ENCODE data around the gene LRRC8B. TPM values are rescaled to one million over a fixed set of nuclear protein-coding genes. Genes with fewer than 3 reads are reported as not detected.

The LRRC8B gene
- total RNA-seq, 2 experiments from 2014 or later = 41.1 to 42.1 TPM

DNA sequence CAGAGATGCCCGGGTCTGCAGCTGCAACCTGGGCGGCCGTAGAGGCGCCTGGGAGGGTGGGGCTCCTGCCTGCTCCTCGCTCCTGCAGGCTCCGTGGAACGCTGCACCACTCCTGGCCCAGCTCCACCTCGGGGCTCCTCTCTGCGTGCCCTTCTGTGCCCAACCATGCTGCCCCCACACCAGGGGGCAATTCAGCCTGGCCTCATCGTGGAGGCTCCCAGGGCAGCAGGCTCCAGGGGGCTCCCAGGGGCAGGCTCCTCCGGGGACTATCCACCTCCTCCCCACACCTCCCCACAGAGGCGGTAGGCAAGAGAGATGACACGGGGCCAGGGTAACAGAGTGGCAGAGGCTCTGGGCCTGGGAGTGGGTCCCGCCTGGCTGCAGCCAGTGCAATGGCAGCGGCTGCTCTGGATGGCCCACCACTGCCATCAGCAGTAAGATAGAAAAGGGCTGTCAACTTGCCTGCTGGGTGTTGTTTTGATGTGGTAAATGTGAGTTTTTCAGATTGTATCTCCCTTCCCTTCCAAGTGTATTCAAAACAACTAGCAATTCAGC lies 85.9 kb downstream of the LRRC8B start:
- peaks cover 89% of the 10 kb centered on the region for H3K4me1 Mint-ChIP-seq (ENCODE audit: low read depth)
- peak overlapping the region; percentile 49 for H3K4me3 Mint-ChIP-seq
- intact Hi-C loops (cut with micrococcal nuclease) = loop anchor here (1.0 to 2.0 kb wide), 8 partner anchors 7 to 145 kb away; partner anchors contain the start of gene LRRC8B
- peak; percentile 71 for DNase-seq
- no peaks in the 10 kb centered on the region for H3K27me3 Mint-ChIP-seq
- peaks cover 12% of the 10 kb centered on the region for H3K36me3 Mint-ChIP-seq
- peak overlapping the region; percentile 93 for H3K27ac Mint-ChIP-seq
- ChIA-PET POLR2A (interaction anchor here (0.8 to 10.5 kb wide), 9 partner anchors 9 to 338 kb away, joined by 3 to 225 read pairs (median 5); partner anchors contain the start of genes GBP5 and LRRC8C), CTCF (interaction anchor here (0.7 to 5.3 kb wide), 14 partner anchors 9 to 171 kb away, joined by 3 to 35 read pairs (median 10); partner anchors contain the start of gene LRRC8C)
- no peaks in the 10 kb centered on the region for H3K9me3 Mint-ChIP-seq

DNA sequence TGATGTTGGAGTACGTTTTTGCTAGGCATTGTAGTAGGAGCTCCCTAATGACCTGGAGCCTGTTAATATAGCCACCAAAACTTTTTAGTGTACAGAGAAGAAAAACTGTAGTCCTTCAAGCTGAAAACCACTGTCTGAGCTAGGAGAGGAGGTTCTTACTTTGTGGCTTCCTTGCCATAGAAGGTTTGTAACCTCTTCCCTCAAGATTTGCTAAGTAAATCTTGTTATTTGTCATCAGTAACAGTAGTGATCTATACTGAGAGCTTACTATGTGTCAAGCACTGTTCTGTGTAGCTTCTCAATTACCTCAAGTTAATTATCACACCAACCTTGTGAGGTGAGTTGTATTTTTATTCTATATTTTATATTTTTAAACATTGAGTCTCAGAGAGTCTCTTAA lies 87.1 kb downstream of the LRRC8B start:
- POLR2A ChIA-PET = interaction anchor here (0.9 to 10.5 kb wide), 13 partner anchors 9 to 339 kb away, joined by 3 to 225 read pairs (median 5); partner anchors contain the start of genes GBP5 and LRRC8C
- peaks cover 87% of the 10 kb centered on the region for H3K4me1 Mint-ChIP-seq (ENCODE audit: low read depth)
- CTCF ChIA-PET = interaction anchor here (0.7 to 5.3 kb wide), 15 partner anchors 11 to 170 kb away, joined by 3 to 35 read pairs (median 6); no protein-coding TSS in a partner anchor
- H3K27ac Mint-ChIP-seq = peak overlapping the region; percentile 93
- H3K36me3 Mint-ChIP-seq = peaks cover 17% of the 10 kb centered on the region
- peak overlapping the region; percentile 67 for H3K4me3 Mint-ChIP-seq
- intact Hi-C loops (cut with micrococcal nuclease) = loop anchor here (1.0 to 2.0 kb wide), 9 partner anchors 8 to 146 kb away; partner anchors contain the start of gene LRRC8B
- H3K27me3 Mint-ChIP-seq = no peaks in the 10 kb centered on the region
- no peak for DNase-seq
- H3K9me3 Mint-ChIP-seq = no peaks in the 10 kb centered on the region

DNA sequence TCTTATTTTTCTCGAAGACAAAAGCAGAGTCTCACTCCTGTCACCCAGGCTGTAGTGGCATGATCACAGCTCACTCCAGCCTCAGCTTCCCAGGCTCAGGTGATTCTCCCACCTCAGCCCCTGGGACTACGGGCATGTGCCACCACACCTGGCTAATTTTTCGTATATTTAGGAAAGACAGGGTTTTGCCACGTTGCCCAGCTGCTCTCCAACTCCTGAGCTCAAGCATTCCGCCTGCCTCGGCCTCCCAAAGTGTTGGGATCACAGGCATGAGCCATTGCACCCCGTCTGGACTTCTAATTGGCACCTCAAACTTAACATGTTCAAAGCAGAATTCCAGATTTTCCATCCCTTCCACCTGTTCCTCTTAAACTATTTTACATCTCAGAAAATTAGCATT lies 89.3 kb downstream of the LRRC8B start:
- DNase-seq = no peak
- Mint-ChIP-seq H3K36me3 (peaks cover 37% of the 10 kb centered on the region), H3K27me3 (no peaks in the 10 kb centered on the region), H3K27ac (peak overlapping the region; percentile 30), H3K4me1 (ENCODE audit: low read depth) (peaks cover 86% of the 10 kb centered on the region), H3K9me3 (peaks cover 21% of the 10 kb centered on the region), H3K4me3 (no peak overlapping the region)
- intact Hi-C loops (cut with micrococcal nuclease) = no loop called here
- POLR2A ChIA-PET = interaction anchor here (1.0 to 1.4 kb wide), 4 partner anchors 10 to 22 kb away, joined by 3 to 5 read pairs (median 3); no protein-coding TSS in a partner anchor
- CTCF ChIA-PET = interaction anchor here (1.0 to 4.2 kb wide), 4 partner anchors 9 to 149 kb away, joined by 3 to 20 read pairs (median 4); no protein-coding TSS in a partner anchor

DNA sequence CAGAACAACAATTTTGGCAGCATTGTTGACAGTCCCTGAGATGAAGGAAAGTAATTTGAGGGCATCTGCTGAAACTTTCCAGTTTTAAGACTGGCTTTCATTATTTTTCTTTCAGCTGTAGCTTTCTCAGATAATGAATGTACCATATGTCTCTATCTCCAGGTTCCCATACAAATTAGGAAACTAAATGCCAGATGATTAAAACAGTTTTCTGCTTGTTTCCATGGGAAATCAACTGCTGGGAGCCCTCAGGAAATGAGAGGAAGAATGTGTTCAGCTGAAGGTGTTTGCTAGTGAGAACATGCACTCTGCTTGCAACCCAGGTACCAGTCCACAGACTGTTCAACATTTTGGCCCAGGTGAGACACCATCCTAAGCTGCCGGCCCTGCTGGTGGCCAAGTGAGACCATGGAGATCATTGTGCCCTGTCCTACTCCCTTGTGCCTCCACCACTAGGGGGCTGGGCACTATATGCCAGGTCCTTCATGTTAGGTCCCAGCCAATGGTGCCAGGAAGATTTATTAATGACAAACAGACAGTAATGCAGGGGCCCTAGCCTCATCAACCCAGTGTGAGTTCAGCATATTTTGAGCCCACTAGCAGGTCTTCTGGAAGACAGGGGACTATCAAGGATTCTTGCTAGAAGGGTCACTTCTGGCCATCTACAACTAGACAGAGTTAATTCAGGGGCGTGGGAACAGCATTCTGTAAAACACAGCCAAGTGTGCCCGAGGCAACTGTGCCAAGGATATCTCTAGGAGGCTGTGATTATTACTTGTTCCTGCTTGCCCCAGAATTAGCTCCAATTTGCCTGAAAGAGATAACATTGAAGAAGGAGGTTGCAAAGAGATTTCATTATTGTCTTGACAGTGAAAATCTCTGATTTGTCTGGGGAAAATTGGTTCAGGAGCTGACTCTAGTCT lies 91.3 kb downstream of the LRRC8B start:
- CTCF ChIA-PET = interaction anchor here (0.6 to 4.2 kb wide), 12 partner anchors 11 to 372 kb away, joined by 3 to 20 read pairs (median 3); no protein-coding TSS in a partner anchor
- Mint-ChIP-seq H3K4me1 (ENCODE audit: low read depth) (peaks cover 82% of the 10 kb centered on the region), H3K27ac (no peak overlapping the region), H3K9me3 (peaks cover 22% of the 10 kb centered on the region), H3K27me3 (no peaks in the 10 kb centered on the region), H3K4me3 (no peak overlapping the region), H3K36me3 (peaks cover 31% of the 10 kb centered on the region)
- DNase-seq = peak; percentile 33
- intact Hi-C loops (cut with micrococcal nuclease) = no loop called here
- POLR2A ChIA-PET = interaction anchor here (1.4 kb wide), 1 partner anchor 12 kb away, joined by 4 read pairs; no protein-coding TSS in a partner anchor

DNA sequence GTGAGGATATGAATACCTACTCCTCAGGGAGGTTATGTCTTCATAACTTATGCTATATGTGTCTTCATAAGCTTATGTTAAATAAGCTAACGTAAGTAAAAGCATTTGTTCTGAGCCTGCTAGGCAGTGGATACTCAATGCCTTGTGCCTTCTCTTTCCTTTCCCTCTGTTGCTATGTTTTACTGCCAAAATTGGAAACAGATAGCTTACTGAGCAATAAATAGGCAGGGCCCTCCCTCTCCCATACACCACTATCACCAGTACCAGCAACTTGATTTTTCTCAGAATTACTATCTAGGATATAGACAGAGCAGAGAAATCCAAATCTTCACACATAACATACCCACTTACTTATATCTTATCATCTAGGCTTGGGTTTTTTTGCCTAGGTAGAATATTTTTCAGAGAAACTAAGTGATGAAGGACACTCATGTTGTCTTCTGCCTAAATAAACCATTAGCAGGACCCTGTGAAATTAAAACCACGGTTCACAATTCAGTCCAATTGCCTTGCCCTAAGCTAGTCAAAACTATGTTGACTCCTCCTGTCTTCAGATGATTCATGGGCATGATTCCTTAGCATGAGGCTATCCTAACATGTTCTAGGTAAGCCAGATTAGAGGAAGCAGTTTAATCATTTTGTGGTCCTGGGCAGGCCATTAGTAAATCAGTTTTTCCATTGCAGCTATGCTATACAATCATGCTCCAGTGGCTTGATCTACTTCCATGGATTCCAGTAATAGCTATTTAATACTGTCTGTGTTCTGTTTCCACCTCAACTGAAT lies 92.4 kb downstream of the LRRC8B start:
- ChIA-PET POLR2A (interaction anchor here (1.4 kb wide), 1 partner anchor 13 kb away, joined by 4 read pairs; no protein-coding TSS in a partner anchor), CTCF (interaction anchor here (0.9 to 4.2 kb wide), 9 partner anchors 10 to 371 kb away, joined by 3 to 20 read pairs (median 4); no protein-coding TSS in a partner anchor)
- H3K9me3 Mint-ChIP-seq = peaks cover 22% of the 10 kb centered on the region
- intact Hi-C loops (cut with micrococcal nuclease) = no loop called here
- H3K4me3 Mint-ChIP-seq = no peak overlapping the region
- peaks cover 37% of the 10 kb centered on the region for H3K36me3 Mint-ChIP-seq
- H3K4me1 Mint-ChIP-seq (ENCODE audit: low read depth) = peaks cover 83% of the 10 kb centered on the region
- no peaks in the 10 kb centered on the region for H3K27me3 Mint-ChIP-seq
- H3K27ac Mint-ChIP-seq = peak overlapping the region; percentile 43
- no peak for DNase-seq

DNA sequence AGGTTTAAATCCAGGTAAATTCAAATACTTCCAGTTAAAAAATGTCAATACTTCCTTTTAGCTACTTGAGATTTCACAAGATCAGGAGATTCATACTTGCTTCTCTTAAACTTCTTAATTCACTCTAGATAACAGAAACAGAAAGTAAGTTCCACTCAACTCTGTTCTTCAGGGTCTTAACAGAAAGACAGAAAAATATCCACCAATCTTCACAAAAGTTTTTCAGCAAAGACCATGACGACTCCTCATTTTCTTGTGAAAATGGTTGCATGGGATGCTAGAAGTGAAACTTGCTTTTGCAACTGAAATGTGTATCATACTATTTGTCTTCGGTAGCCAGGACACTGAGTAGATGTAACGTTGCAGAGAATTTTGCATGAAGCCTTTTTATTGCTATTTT lies 96.0 kb downstream of the LRRC8B start:
- Mint-ChIP-seq H3K27ac (peak overlapping the region; percentile 76), H3K4me3 (peak overlapping the region; percentile 55), H3K4me1 (ENCODE audit: low read depth) (peaks cover 67% of the 10 kb centered on the region), H3K36me3 (peaks cover 43% of the 10 kb centered on the region), H3K27me3 (no peaks in the 10 kb centered on the region), H3K9me3 (peaks cover 22% of the 10 kb centered on the region)
- DNase-seq = no peak
- ChIA-PET POLR2A (interaction anchor here (0.6 to 2.2 kb wide), 6 partner anchors 10 to 99 kb away, joined by 3 to 8 read pairs (median 6); no protein-coding TSS in a partner anchor), CTCF (interaction anchor here (0.6 to 1.2 kb wide), 5 partner anchors 10 to 144 kb away, joined by 3 to 4 read pairs (median 3); no protein-coding TSS in a partner anchor)
- intact Hi-C loops (cut with micrococcal nuclease) = loop anchor here (1.0 kb wide), 1 partner anchor 8 kb away; no protein-coding TSS in a partner anchor

DNA sequence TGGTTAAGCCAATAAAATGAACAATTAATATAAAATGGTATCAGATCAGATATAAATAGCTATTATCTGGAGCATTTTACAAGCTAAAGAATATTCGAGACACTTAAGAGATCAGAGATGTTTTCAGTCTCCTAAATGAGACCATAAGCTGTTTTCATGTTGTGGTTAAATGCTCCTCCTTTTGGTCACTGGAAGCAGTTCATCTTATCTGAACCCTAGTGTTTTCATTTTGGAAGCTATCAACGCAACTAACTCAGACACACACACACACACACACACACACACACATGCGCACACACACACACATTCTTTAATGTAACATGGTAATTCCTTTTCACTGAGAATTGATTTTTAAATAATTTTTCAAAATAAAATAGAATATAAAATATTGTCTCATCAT lies 98.3 kb downstream of the LRRC8B start:
- ChIA-PET POLR2A (interaction anchor here (0.6 to 2.0 kb wide), 4 partner anchors 11 to 1493 kb away, joined by 3 to 9 read pairs (median 3); no protein-coding TSS in a partner anchor), CTCF (interaction anchor here (0.7 to 2.1 kb wide), 18 partner anchors 9 to 634 kb away, joined by 3 to 14 read pairs (median 4); partner anchors contain the start of gene LRRC8C)
- Mint-ChIP-seq H3K27ac (no peak overlapping the region), H3K36me3 (peaks cover 25% of the 10 kb centered on the region), H3K4me1 (ENCODE audit: low read depth) (peaks cover 68% of the 10 kb centered on the region), H3K4me3 (no peak overlapping the region), H3K27me3 (no peaks in the 10 kb centered on the region), H3K9me3 (peaks cover 11% of the 10 kb centered on the region)
- no peak for DNase-seq
- intact Hi-C loops (cut with micrococcal nuclease) = loop anchor here (1.0 kb wide), 1 partner anchor 140 kb away; no protein-coding TSS in a partner anchor

DNA sequence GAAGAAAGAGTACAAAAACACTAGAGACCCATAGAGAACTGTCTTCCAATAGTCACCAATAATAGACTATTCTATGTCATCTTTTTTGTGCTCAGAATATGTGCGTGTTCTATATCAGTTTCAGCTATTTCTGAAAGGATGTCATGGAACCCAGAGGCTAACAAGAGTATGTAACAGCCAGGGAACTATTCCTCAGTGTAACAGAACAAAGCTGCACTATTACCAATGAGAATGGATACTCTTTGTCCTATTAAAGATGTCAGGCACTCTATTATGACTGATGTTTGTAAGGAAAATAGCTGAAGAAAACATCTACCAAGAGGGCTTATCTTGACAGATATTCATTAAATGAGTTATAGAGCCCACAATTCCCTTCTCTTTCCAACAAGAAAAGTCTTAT lies 99.7 kb downstream of the LRRC8B start:
- intact Hi-C loops (cut with micrococcal nuclease) = no loop called here
- no peak for DNase-seq
- Mint-ChIP-seq H3K4me3 (no peak overlapping the region), H3K27ac (no peak overlapping the region), H3K9me3 (no peaks in the 10 kb centered on the region), H3K36me3 (peaks cover 19% of the 10 kb centered on the region), H3K27me3 (no peaks in the 10 kb centered on the region), H3K4me1 (ENCODE audit: low read depth) (peaks cover 70% of the 10 kb centered on the region)
- ChIA-PET CTCF (interaction anchor here (1.0 to 2.2 kb wide), 5 partner anchors 14 to 219 kb away, joined by 3 to 14 read pairs (median 6); no protein-coding TSS in a partner anchor), POLR2A (interaction anchor here (0.7 to 2.0 kb wide), 4 partner anchors 10 to 133 kb away, joined by 3 to 9 read pairs (median 4); no protein-coding TSS in a partner anchor)

DNA sequence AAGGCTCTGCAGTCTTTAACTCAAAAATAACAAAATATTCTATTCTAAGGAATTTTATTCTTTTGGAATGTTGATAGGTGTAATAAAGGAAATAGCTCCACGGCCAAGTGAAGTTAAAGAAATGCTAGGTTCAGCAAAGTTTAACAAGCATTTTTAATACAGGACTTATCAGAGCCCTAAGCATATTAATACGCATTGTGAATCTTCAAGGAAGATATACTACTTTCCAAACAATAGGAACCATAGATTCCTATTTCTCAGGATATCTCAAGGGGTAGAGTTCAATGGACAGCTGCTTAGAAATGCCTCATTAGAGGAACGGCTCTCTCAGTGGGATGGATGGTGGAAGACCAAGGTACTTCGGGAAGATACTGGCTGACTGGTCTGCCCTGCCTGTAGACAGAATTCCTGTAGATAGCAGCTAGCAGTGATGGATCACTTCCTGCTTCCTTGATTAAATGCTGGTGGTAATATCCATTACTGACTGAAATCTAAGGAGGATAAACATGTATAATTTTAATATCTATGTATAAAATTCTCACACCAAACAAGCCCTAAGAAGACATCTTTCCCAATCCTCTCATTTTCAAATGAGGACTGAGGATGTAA lies 100.2 kb downstream of the LRRC8B start:
- CTCF ChIA-PET = interaction anchor here (1.0 to 2.2 kb wide), 3 partner anchors 13 to 219 kb away, joined by 3 to 9 read pairs (median 3); no protein-coding TSS in a partner anchor
- Mint-ChIP-seq H3K27ac (no peak overlapping the region), H3K9me3 (no peaks in the 10 kb centered on the region), H3K36me3 (peaks cover 19% of the 10 kb centered on the region), H3K4me3 (no peak overlapping the region), H3K4me1 (ENCODE audit: low read depth) (peaks cover 73% of the 10 kb centered on the region), H3K27me3 (no peaks in the 10 kb centered on the region)
- DNase-seq = no peak
- POLR2A ChIA-PET = interaction anchor here (1.0 to 13.0 kb wide), 3 partner anchors 11 to 21 kb away, joined by 3 to 225 read pairs (median 3); no protein-coding TSS in a partner anchor
- intact Hi-C loops (cut with micrococcal nuclease) = no loop called here

DNA sequence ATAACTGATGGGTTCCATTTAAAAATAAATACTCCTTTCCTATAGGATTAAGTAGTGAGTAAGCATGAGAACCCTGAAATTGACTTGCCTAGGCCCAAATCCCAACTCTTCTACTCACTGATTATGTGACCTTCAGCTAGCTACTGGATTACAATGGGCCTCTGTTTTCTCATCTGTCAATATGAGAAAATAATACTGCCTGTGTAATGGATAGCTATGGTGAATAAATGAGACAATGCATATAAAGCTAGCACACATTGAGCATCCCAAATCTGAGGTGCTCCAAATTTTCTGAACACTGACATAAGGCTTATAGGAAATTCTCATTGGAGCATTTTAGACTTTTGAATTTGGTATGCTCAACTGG lies 103.0 kb downstream of the LRRC8B start:
- intact Hi-C loops (cut with micrococcal nuclease) = loop anchor here (1.0 kb wide), 1 partner anchor 16 kb away; no protein-coding TSS in a partner anchor
- Mint-ChIP-seq H3K4me3 (peak overlapping the region; percentile 17), H3K27ac (peak overlapping the region; percentile 84), H3K9me3 (no peaks in the 10 kb centered on the region), H3K27me3 (no peaks in the 10 kb centered on the region), H3K36me3 (peaks cover 14% of the 10 kb centered on the region), H3K4me1 (ENCODE audit: low read depth) (peaks cover 78% of the 10 kb centered on the region)
- DNase-seq = no peak
- CTCF ChIA-PET = interaction anchor here (0.9 to 12.3 kb wide), 13 partner anchors 8 to 145 kb away, joined by 3 to 154 read pairs (median 5); partner anchors contain the start of gene LRRC8B
- POLR2A ChIA-PET = interaction anchor here (1.0 to 13.0 kb wide), 6 partner anchors 8 to 154 kb away, joined by 3 to 225 read pairs (median 6); no protein-coding TSS in a partner anchor
